A549 (cell line): ENCODE data around the gene PRSS27.

Experiments
- CEBPB ChIP-seq, 2 experiments: fragments of >200 bp in 1 of 2; sonication (Bioruptor Twin) in 1 of 2; formaldehyde crosslinking in 1 of 2; IDR thresholded peaks; 2 replicates each; pipeline ENCODE4 v1.6.1; 2012 to 2016
- EP300 ChIP-seq, 2 experiments: fragments of >200 bp; sonication (Bioruptor Twin); formaldehyde crosslinking; IDR thresholded peaks; 2 replicates in 1 of 2; 3 replicates in 1 of 2; pipeline ENCODE4 v1.6.1; 2016 to 2017
- JUN ChIP-seq, 2 experiments: fragments of >200 bp; sonication (Bioruptor Twin); formaldehyde crosslinking; IDR thresholded peaks; 2 replicates in 1 of 2; 3 replicates in 1 of 2; pipeline ENCODE4 v1.6.1; 2016 to 2017
- TF ChIP-seq, protein P1 (sequence below): fragments of >200 bp; sonication (Bioruptor Twin); formaldehyde crosslinking; IDR thresholded peaks from 3 replicates; pipeline ENCODE4 v1.5.1; 2016
- TF ChIP-seq, protein P2 (sequence below): fragments of 250-450 bp; sonication (Bioruptor Pico); IDR thresholded peaks from 2 replicates; pipeline ENCODE4 v1.5.0; 2021; ENCODE audit warnings: mild to moderate bottlenecking, moderate library complexity, borderline replicate concordance

DNA sequence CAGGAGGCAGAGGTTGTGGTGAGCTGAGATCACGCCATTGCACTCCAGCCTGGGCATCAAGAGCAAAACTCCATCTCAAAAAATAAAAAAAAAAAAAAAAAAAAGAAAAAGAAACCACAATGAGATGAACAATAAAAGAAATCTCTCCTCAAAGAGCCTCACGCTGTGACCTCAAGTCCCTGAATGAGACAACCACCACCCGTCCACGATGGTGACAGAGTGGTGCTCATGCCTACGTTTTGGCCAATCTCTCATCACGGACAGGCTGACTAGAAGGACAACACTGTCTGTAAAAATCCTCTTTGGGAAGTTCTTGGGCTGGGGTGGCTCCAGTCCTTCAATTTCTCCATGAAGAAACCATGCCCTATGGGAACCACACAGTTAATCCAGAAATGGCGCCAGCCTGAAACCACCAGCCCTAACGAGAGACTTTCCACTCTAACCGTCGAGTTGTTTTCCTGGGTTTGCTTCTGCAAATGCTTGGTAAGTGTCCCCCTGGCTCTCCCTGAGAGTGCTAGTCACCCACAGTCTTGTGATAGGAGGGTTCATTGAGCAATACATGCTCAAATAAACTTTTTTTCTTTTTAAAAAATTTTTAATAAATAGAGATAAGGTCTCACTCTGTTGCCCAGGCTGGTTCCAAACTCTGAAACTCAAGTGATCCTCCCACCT is 15.0 kb upstream of the PRSS27 start:
- TF ChIP-seq, protein P1, sequence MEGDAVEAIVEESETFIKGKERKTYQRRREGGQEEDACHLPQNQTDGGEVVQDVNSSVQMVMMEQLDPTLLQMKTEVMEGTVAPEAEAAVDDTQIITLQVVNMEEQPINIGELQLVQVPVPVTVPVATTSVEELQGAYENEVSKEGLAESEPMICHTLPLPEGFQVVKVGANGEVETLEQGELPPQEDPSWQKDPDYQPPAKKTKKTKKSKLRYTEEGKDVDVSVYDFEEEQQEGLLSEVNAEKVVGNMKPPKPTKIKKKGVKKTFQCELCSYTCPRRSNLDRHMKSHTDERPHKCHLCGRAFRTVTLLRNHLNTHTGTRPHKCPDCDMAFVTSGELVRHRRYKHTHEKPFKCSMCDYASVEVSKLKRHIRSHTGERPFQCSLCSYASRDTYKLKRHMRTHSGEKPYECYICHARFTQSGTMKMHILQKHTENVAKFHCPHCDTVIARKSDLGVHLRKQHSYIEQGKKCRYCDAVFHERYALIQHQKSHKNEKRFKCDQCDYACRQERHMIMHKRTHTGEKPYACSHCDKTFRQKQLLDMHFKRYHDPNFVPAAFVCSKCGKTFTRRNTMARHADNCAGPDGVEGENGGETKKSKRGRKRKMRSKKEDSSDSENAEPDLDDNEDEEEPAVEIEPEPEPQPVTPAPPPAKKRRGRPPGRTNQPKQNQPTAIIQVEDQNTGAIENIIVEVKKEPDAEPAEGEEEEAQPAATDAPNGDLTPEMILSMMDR: no peak
- no peak for TF ChIP-seq CEBPB (IDR thresholded peaks at IDR 0.05)
- no peak for TF ChIP-seq EP300 (IDR thresholded peaks at IDR 0.05)
- TF ChIP-seq, protein P2, sequence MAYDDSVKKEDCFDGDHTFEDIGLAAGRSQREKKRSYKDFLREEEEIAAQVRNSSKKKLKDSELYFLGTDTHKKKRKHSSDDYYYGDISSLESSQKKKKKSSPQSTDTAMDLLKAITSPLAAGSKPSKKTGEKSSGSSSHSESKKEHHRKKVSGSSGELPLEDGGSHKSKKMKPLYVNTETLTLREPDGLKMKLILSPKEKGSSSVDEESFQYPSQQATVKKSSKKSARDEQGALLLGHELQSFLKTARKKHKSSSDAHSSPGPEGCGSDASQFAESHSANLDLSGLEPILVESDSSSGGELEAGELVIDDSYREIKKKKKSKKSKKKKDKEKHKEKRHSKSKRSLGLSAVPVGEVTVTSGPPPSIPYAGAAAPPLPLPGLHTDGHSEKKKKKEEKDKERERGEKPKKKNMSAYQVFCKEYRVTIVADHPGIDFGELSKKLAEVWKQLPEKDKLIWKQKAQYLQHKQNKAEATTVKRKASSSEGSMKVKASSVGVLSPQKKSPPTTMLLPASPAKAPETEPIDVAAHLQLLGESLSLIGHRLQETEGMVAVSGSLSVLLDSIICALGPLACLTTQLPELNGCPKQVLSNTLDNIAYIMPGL (CRISPR knock-in tag): no peak
- no peak for TF ChIP-seq JUN (IDR thresholded peaks at IDR 0.05)
